ENCODE measurements around the gene CSMD2. TPM values are rescaled to one million over a fixed set of nuclear protein-coding genes. Genes with fewer than 3 reads are reported as not detected.

CSMD2 gene
- polyA plus RNA-seq, 1 experiment = 1.8 TPM

- TF ChIP-seq, protein P1, sequence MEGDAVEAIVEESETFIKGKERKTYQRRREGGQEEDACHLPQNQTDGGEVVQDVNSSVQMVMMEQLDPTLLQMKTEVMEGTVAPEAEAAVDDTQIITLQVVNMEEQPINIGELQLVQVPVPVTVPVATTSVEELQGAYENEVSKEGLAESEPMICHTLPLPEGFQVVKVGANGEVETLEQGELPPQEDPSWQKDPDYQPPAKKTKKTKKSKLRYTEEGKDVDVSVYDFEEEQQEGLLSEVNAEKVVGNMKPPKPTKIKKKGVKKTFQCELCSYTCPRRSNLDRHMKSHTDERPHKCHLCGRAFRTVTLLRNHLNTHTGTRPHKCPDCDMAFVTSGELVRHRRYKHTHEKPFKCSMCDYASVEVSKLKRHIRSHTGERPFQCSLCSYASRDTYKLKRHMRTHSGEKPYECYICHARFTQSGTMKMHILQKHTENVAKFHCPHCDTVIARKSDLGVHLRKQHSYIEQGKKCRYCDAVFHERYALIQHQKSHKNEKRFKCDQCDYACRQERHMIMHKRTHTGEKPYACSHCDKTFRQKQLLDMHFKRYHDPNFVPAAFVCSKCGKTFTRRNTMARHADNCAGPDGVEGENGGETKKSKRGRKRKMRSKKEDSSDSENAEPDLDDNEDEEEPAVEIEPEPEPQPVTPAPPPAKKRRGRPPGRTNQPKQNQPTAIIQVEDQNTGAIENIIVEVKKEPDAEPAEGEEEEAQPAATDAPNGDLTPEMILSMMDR (IDR thresholded peaks at IDR 0.05; ENCODE audit: insufficient read depth, low read depth, low read length) = no peak
- ChIA-PET CTCF (interaction anchor here (1.0 to 1.8 kb wide), 2 partner anchors 11 to 89 kb away, joined by 3 to 8 read pairs; no protein-coding TSS in a partner anchor), POLR2A (no interaction called here)
Observed at GRCh38 chr1:33721301-33721815, 443.7 kb downstream of the CSMD2 start.

GRCh38 chr1:33719771-33720670 lies 445.0 kb downstream of the CSMD2 start:
- TF ChIP-seq, protein P1 (IDR thresholded peaks at IDR 0.05; ENCODE audit: insufficient read depth, low read depth, low read length) = no peak
- Histone ChIP-seq H3K4me3 (ENCODE audit: low read depth, low read length) (no peak overlapping the region), H3K27me3 (ENCODE audit: control insufficient read depth, insufficient read depth, low read length) (no peaks in the 10 kb centered on the region), H3K36me3 (ENCODE audit: control insufficient read depth, insufficient read depth, low read length) (no peaks in the 10 kb centered on the region)
- ChIA-PET POLR2A (no interaction called here), CTCF (interaction anchor here (0.9 to 1.8 kb wide), 2 partner anchors 16 to 87 kb away, joined by 3 to 8 read pairs; no protein-coding TSS in a partner anchor)
- no peak for DNase-seq (ENCODE audit: low read depth)

More at GRCh38 chr1:33721301-33721815, 443.7 kb downstream of the CSMD2 start:
- no peak for DNase-seq (ENCODE audit: low read depth)
- H3K27me3 ChIP-seq (ENCODE audit: control insufficient read depth, insufficient read depth, low read length) = no peaks in the 10 kb centered on the region
- no peak overlapping the region for H3K4me3 ChIP-seq (ENCODE audit: low read depth, low read length)
- H3K36me3 ChIP-seq (ENCODE audit: control insufficient read depth, insufficient read depth, low read length) = no peaks in the 10 kb centered on the region

GRCh38 chr1:33719326-33719725 lies 445.7 kb downstream of the CSMD2 start:
- no peaks in the 10 kb centered on the region for H3K27me3 ChIP-seq (ENCODE audit: control insufficient read depth, insufficient read depth, low read length)
- no peak overlapping the region for H3K4me3 ChIP-seq (ENCODE audit: low read depth, low read length)
- DNase-seq (ENCODE audit: low read depth) = no peak
- POLR2A ChIA-PET = no interaction called here
- no peaks in the 10 kb centered on the region for H3K36me3 ChIP-seq (ENCODE audit: control insufficient read depth, insufficient read depth, low read length)
- TF ChIP-seq, protein P1 (IDR thresholded peaks at IDR 0.05; ENCODE audit: insufficient read depth, low read depth, low read length) = no peak
- CTCF ChIA-PET = no interaction called here

GRCh38 chr1:33718186-33718585 lies 446.8 kb downstream of the CSMD2 start:
- no peak for DNase-seq (ENCODE audit: low read depth)
- Histone ChIP-seq H3K36me3 (ENCODE audit: control insufficient read depth, insufficient read depth, low read length) (no peaks in the 10 kb centered on the region), H3K27me3 (ENCODE audit: control insufficient read depth, insufficient read depth, low read length) (no peaks in the 10 kb centered on the region), H3K4me3 (ENCODE audit: low read depth, low read length) (no peak overlapping the region)
- ChIA-PET CTCF (interaction anchor here (1.3 kb wide), 1 partner anchor 85 kb away, joined by 3 read pairs; no protein-coding TSS in a partner anchor), POLR2A (no interaction called here)
- TF ChIP-seq, protein P1 (IDR thresholded peaks at IDR 0.05; ENCODE audit: insufficient read depth, low read depth, low read length) = no peak

GRCh38 chr1:33716976-33717688 lies 447.9 kb downstream of the CSMD2 start:
- no peaks in the 10 kb centered on the region for H3K27me3 ChIP-seq (ENCODE audit: control insufficient read depth, insufficient read depth, low read length)
- CTCF ChIA-PET = interaction anchor here (1.3 kb wide), 1 partner anchor 84 kb away, joined by 3 read pairs; no protein-coding TSS in a partner anchor

More at GRCh38 chr1:33716976-33717688, 447.9 kb downstream of the CSMD2 start:
- Histone ChIP-seq H3K36me3 (ENCODE audit: control insufficient read depth, insufficient read depth, low read length) (no peaks in the 10 kb centered on the region), H3K4me3 (ENCODE audit: low read depth, low read length) (no peak overlapping the region)
- POLR2A ChIA-PET = no interaction called here
- TF ChIP-seq, protein P1 (IDR thresholded peaks at IDR 0.05; ENCODE audit: insufficient read depth, low read depth, low read length) = no peak
- DNase-seq (ENCODE audit: low read depth) = no peak

Measured in BJ (cell line).